ENCODE data around the gene DISC1.
"Not testable (repeated sequence)": the region's sequence is repeated elsewhere in the genome, so short reads cannot be mapped to it uniquely, and the experiment has no call there.

The DISC1 gene

DNA sequence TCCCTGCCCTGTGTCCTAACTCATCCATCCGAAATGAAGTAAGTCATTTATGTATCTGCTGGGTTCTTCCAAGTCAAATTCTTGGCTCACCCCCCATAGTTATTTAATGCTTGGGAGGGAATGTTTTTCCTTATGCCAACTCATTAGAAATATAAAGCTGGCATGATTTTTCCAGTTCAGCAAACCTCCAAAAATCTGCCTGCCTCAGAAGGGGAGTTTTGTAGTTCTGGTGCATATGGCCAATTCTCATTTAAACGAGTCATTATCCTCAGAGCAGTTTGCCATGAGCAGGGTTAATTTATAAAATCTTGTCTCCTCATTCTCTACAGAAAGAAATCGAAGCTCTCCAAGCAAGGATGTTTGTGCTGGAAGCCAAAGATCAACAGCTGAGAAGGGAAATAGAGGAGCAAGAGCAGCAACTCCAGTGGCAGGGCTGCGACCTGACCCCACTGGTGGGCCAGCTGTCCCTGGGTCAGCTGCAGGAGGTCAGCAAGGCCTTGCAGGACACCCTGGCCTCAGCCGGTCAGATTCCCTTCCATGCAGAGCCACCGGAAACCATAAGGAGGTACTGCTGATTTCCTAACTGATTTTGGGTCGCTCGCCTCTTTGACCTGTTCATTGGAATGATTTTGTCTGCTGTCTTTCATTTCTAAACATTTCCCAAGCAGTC, 144.1 kb downstream of the DISC1 start:
- no peak for DNase-seq (ENCODE audit: low read depth)

DNA sequence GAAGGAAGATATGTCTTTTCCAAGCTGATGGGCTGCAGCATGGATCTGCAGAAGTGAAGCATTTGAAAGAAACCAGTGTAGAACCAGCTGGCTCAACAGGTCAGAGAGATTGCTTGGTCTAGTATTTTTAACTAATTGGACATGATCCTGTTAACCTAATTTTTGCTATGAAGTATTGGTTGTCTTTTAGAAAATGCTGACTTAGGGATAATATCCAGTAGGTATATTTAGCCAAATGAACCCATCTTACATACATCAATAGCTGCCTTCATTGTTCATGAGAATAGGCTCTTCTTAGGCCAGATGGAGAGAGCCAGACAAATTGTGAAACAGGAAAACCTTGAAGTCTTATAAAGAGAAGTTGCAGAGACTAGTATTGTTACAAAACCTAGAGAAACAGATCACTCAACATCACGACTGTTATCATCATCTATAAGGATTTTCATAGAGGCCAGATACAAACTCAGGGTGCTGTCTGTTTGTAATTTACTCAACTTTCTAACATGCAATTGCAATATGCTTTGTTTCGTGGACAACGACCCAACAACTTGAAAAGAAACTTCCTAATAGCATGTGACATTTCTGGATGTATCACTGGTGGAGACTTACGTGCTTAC, 148.2 kb downstream of the DISC1 start:
- DNase-seq (ENCODE audit: low read depth), result no peak

DNA sequence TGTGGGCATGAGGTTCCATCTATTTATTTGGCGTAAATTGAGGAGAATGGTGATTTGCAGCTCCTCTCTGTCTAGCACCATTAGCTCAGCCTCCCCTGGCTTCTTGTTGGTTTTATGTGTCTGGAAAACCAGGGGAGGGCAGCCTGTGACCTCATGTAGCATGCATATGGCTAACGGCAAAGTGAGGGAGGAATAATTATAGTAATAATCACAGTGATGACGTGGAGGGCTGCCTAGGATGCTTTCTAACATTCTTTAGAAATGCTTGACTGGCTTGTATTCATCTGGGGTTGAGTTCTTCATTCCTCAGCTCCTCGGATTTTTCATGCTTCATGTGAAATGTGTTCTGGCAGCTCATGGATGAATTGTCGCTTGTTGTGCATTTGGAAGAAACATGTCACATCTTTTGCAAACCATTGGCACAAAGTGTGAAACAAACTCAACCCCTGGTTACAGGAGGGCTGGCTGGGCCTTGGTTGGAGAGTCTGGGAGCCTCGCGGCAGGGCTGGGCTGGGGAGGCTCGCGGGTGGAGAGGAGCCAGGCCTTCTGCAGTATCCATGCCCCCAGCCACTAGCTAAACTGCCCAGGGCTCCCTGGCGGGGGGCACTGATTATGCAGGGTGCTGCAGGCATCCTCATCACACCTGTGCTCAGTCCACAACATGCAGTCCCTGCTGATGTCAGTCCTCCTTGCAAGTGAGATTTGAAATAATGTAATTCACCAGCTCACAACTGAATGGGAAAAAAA, 149.6 kb downstream of the DISC1 start:
- no peak for DNase-seq (ENCODE audit: low read depth)

DNA sequence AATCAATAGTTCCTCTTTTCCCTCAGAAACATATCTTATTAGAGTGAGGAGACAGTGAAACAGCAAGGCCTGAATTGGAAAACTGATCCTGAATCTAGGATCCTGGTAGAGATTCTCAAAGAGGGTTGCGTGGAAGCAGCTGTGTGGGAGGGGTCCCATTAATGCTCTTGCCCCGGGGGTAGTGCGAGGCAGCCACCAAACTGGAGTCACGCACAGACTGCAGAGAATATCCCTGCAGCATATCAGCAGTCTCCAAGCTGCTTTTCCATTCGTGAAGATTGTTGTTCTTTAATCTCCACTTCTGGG, 150.1 kb downstream of the DISC1 start:
- no peak for DNase-seq (ENCODE audit: low read depth)

DNA sequence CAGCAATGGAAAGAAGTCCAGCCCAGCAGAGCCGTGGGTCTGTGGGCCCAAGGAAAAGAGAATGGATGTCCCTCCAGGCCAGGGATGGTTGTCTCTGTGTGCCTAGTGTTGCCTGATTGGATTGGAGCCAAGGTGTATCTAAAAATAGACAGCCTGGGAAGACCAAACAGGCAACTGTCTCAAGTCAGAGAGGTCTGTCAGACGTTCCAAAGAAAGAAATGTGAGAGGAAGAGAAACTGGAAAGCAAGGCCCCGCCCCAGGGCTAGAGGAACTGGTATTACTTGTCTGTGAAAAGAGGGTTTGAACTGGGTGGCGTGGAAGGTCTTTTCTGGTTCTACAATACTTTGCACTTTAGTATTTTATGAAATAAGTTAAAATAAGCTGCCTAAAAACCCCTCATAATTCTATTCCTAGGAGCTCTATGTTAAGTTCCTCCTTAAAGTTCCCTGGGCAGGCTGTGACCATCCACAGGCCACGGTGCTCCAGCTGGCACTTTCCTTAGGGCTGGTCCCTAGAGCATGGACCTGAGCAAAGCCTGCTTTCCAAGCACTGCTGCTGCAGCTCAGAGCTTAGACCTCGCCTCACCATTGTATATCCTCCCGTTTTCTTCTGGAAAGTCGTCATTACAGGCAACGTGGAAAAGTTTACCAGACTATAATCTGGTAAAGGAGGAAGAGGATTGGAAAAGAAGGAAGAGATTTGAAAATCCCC, 151.6 kb downstream of the DISC1 start:
- DNase-seq (ENCODE audit: low read depth), result no peak

DNA sequence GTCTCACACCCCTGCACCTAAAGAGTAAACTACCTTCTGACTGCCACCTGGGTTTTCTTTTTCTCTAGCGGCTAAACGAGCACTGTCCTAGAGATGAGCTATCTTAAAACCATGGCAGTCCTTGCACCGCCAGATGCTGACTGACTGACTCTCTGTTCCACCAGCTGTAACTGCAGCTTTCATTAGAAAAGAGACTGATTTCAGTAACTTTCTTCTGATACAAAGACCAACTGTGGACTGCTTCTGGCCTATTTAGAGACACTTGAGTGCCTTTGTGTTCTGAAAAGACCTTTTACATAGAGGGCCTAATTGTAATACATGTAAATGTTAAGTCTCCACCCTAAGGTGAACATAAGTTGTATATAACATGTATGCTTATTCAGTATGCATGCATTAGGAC, 152.5 kb downstream of the DISC1 start:
- DNase-seq (ENCODE audit: low read depth), result no peak

DNA sequence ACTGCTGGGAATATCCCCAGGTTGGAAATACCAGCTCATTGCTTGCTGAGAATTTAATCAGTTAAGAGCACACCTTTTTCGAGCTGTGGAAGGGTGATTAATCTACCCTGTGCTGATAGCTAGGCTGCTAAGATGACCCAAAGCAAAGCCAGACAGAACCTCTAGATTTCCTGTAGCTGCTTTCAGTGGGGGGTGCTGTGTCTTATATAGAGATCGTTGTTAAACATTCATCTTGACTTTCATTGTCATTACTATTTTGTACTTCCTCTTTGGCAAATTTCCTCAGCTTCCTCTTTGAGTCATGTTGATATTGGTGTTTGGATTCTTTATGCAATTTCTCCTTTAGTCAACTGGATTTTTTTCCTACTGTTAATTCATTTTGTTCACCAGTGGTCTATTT, 155.3 kb downstream of the DISC1 start:
- no peak for DNase-seq (ENCODE audit: low read depth)

DNA sequence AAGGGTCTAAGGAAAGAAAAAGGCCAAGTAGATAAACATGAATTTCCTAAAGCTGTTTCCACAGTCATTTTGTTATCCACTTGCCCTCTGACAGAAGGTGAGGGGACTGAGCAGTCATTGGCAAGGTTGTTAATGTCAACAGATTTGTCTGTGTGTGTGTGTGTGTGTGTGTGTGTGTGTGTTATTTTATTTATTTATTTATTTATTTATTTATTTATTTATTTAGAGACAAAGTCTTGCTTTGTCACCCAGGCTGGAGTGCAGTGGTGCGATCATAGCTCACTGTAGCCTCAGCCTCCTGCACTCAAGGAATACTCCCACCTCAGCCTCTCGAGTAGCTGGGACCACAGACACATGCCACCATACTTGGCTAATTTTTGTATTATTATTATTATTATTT, 158.5 kb downstream of the DISC1 start:
- DNase-seq (ENCODE audit: low read depth), result not testable (repeated sequence)

DNA sequence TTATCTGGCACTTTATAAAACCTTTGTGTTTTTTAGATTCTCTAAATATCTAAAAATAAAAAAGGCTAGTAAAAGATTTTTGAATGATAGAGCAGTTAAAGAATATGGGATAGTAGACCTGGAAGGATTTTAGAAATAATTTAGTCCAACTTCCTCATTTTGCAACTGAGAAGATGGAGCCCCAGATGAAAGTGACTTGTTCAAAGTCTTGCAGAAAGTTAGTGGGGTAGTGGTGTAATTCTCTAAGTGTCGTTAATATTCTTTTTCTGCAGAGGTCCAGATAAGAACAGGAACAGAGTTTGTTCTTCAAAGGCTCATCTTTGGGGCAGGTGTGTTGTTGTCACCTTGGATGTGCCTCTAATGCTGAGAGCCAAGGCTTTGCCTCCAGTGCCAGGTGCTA, 159.5 kb downstream of the DISC1 start:
- DNase-seq (ENCODE audit: low read depth), result no peak

DNA sequence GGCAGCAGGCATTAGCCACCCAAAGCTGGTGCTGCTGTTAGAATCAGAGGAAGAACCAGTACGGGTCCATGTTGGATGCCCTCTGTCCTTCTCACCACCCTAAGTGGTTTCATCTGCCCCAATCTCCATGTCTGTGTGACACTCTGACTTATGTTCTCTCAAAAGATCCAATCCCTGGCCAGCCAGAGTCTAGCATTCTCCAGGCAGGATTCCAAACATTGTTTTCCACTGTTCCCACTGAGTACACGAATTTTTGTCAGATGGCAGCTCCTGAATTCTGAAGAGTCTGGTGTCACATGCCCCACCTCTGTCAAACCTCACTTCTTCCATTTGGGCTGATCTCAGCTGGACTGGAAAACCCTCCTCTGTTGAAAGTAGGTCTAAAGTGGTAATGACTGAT, 166.0 kb downstream of the DISC1 start:
- DNase-seq (ENCODE audit: low read depth), result no peak

DNA sequence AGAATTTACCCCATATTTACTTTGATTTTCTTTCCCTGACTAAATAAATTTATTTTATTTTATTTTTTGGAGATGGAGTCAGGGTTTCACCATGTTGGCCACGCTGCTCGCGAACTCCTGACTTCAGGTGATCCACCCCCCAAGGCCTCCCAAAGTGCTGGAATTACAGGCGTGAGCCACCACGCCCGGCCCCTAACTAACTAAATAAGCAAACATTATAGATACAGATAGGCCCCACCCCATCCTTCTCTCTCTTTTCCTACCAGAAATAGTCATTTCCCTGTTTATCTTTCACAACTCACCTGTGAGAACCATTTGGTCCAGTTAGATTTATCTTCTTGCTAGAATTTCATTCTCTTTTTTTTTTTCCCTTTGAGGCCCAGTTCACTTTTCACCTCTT, 167.3 kb downstream of the DISC1 start:
- DNase-seq (ENCODE audit: low read depth), result no peak

DNA sequence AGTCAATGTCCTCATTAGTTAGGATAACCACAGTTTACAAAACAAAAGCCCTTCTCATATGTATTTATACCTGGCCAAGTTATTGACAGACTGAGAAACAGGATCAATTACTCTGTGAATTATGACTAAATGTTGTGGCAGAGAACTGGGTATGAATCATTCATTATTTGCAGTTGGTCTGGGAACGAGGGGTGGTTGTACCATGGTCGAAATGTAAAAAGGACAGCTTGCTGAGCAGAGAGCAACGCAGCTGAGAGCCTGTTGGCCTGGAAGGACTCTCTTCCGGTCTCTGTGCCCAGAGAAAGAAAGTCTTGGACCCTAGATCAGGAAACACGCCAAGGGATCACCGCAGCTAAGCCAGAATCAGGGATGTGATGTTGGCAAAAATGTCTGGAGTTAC, 169.6 kb downstream of the DISC1 start:
- DNase-seq (ENCODE audit: low read depth), result no peak

DNA sequence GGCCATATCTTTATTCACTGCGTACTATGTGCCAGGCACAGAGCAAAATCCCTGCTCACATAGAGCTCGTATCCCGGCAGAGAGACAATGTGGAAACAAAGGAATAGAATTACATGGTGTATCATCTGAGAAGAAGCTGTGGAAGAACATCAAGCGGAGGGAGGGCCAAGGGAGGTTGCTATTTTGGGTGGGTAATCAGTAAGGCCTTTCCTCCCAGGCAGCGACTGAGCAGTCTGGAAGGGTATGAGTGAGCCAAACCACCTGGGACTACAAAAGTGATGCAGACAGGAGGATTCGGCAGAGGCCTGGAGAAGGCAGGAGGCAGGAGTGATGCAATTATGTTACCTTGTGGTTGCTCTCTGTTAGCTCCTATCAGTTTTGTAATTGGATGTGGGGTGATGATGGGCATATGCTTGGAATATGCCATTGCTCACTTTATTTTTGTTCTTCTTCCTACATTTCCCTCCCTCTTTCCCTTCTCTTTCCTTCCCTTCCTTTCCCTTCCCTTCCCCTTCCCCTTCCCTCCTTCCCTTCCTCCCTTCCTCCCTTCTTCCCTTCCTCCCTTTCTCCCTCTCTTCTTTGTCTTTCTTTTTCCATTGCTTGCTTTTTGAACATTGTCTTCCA, 172.9 kb downstream of the DISC1 start:
- no peak for DNase-seq (ENCODE audit: low read depth)

DNA sequence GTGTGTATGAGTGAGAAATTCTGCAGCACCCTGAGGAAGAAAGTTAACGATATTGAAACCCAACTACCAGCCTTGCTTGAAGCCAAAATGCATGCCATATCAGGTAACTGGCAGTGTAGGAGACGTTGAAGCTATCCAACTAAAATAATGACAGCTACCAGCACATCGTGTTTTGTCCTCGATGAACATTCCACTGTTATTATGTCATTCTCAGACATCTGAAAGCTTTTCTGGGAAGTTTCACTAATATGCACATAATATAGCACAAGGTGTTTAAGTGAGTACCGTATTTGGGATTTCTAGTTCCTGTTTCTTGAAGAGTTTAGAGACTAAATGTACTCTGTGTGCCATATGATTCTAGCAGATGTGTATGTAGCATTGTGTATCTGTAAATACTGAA, 173.5 kb downstream of the DISC1 start:
- DNase-seq (ENCODE audit: low read depth), result no peak

DNA sequence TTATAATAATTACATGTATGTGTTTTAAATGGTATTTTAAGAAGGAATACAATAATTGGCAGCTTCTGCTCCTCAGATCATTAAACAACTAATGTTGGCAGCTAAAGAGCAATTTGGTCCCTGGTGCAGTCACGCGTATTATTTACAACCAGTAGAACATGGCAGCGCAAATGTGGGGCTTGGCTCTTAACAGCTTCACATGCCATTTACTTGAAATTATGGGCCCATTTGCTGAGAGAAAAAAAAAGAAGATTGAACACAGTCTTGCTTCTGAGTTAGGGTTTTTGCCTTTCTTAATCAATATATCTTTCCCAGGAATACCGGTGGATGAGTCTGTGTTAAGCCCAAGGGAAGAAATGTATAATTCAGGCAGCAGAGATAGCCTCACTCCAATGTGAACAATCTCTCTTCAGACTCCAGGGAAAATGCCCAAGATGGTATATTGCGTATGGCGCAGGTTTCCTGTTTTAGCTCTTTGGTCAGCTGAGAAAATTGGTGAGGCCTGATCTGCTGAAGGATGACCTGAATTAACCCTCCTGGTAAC, 174.5 kb downstream of the DISC1 start:
- DNase-seq (ENCODE audit: low read depth), result no peak

DNA sequence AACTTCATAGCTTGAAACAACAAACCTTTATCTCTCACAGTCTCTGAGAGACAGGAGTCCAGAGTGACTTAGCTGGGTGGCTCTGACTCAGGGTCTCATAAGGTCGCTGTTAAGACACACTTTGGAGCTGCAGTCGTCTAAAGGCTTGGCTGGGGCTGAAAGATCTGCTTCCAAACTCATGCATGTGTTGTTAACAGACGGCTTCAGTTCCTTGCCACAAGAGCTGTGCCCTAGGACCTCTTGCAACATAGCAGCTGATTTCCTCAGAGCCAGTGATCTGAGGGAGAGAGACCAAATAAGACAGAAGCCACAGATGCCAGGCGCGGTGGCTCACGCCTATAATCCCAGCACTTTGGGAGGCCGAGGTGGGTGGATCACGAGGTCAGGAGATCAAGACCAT, 176.8 kb downstream of the DISC1 start:
- no peak for DNase-seq (ENCODE audit: low read depth)

DNA sequence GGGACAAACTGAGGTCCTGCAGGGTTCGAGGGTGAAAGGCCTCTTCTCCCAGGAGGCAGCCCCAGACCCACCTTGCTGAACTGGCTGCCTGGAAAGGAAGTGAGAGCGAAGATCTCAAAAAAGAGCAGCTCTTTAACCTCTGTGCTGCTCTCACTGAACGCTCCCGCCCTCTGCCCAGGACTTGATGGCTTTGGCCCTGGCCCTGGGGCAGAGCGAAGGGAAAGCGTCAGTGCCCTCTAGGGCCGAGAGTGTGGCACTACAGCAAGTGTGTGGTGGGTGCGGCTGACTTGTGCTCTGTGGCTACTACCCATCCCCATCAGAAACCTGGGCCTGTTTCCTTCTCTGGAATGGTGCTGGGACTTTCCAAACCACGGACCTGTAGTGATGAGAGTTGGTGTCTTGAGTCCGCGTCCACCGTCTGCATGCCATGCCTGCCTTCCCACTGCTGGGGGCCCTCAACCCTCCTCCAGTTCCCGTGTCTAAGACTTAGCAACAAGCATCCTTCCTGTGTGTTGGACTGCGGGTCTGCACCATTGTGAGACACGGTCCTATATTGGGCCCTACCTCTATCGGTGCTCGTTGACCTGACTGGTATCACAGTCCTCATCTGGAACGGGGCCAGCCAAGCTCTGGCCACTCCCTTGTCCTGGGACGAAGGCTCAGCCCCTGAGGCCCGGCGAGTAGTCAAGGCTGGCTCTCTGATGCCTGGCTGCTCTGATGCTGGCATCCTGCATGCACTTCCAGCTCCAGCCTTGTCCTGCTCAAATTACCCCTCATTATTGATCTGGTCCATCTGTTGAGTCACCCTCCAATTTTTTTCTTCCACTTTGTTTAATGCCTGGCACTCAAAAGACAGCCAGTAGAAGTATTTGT, 180.3 kb downstream of the DISC1 start:
- no peak for DNase-seq (ENCODE audit: low read depth)

DNA sequence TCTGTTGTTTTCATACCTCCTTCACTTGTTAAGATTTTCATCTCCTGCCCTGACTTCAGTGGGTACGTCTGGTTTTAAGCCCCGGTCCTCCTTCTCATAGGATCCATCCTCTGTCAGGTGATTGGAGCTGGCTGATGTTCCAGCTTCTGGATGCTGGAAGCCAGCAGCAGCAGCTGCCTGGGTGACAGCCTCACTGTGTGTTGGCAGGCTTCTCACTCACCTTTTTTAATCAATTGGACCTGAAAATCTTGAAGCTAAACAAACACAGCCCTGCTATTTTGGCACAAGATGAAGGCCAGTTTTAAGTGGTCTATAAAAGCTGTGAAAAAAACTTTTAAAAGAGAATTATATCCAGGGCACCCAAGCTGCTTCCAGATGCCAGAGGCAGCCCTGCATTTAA, 181.0 kb downstream of the DISC1 start:
- no peak for DNase-seq (ENCODE audit: low read depth)

DNA sequence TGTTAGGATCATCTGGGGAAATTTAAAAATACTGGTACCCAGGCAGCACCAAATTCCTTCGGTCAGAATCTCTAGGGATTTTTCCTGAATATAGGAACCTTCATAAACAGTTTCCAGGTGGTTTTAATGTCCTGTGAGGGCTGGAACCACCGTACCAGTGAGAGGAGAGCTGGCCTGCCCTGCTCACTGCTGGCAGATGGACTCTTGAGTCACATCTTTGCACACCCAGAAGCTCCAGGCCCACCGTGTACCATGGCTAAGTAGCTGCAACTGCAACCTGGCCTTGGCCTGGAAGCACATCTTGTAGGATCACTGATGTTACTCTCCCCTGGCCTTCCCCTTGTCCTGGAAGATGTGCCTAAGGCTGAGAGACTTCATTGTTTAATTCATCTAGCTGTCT, 181.5 kb downstream of the DISC1 start:
- DNase-seq (ENCODE audit: low read depth), result no peak

DNA sequence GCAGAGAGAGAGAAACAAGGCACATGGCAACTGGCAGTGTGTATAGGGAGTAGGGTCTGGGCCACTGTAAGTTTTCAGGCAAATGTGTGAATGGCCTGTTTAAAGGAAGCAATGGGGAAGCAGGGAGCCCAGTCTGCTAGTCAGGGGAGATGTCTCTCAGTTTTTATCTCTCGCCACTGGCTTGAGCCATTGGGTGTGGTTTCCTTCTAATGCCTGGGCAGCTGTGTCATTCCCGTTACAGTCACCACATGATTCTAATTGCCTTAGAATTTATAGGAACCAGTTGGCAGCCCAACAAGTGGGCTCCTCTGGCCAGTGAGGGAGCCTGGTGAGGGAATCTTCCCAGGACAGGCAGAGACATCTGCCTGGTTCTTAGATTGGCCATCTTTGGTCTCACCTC, 182.4 kb downstream of the DISC1 start:
- no peak for DNase-seq (ENCODE audit: low read depth)

DNA sequence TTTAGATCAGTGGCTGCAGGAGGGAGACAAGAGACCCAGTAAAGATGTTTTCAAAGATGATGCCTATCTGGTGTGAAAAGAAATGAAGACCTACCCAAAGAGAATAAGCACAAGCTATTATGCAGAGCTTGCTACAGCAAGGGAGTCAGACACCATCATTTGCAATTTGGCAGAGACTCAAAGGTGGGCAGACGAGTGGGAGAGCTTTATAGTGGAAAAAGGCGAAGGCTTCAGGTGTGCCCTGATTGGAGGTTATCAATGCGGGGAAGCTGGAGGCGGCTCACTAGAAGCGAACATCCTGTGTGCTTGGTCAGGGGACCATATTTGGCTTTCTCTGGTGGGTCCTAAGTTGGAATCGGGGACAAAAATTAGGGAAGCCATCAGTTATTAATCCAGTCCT, 183.8 kb downstream of the DISC1 start:
- DNase-seq (ENCODE audit: low read depth), result no peak

All from activated gamma-delta T cell treated with anti-CD3 and anti-CD28 coated beads, Interleukin-2, amount 50 U/mL, for 16 hours (primary cell).